Measurements from ENCODE around the gene RNU5D-1.

RNU5D-1 gene

DNA sequence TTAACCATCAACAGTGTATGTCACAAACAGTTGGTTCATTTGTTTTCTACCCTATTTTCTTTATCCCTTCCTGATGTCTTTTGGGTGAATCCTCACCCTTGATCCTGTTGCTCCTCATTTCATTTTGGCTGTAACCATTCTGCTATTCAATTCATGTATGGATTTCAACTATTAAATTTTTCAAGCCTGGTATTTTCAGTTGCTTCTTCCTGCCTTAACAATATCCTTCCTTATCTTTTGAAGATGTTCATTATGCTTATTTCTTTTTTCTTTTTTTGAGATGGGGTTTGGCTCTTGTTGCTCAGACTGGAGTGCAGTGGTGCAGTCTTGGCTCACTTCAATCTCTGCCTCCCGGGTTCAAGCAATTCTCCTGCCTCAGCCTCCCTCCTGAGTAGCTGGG is 2.8 kb upstream of the RNU5D-1 start:
- in situ Hi-C loops (cut with MboI; ENCODE audit: low sequenced_read_pairs), result no loop called here

DNA sequence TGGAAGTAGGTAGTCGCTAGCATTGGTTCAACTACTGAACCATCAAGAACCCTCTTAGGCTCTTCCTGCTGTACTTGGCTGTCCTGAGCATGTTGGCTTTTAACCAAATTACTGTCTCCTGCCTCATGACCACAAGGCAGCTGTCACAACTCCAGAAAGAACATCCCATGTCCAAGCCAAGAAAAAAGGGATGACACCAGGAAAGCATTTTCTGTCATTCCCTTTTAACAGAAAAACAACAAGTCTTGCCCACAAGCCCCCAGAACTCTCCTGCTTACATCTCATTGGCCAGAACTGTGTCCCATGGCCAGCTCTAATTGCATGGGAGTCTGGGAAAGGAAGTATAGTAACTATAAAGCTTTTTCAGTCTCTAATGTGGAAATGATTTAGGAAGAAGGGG is 2.4 kb upstream of the RNU5D-1 start:
- in situ Hi-C loops (cut with MboI; ENCODE audit: low sequenced_read_pairs), result no loop called here

DNA sequence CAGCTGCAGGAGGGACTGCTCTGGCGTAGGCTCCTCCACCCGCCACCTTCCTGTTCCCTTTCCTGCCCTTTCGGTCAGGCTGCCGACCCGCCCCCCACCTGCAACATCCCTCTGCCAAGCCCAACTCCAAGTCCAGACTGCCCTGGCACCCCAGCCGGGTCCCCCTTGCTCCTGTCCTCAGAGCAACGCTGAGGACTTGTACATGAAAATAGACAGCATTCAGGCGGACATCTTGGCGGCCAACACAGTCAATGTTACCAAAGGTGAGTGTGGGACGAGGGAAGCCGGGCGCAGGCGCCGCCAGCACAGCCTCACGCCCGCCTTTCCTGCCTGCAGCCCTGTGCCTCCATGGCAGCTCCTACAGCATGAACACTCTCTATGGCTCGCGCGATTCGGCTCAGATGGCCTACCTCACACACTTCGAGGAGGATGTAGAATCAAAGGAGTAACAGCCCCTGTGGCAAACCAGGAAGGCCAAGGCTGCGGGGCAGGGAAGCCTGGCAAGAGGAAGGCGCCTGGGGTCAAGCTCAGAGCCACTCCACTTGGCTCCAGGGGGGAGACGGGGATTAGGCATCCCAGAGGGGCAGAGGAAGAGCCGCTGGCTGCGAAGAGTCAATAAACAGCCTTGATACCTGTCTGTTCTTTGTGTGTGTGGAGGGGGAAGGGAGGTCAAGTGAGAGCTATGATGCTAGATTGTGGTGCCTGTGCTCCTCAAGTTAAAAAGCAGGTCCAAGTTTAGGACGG is 5.8 kb downstream of the RNU5D-1 start:
- in situ Hi-C loops (cut with MboI; ENCODE audit: low sequenced_read_pairs), result no loop called here

GRCh38 chr1:44724296-44724954 is 6.5 kb downstream of the RNU5D-1 start:
- in situ Hi-C loops (cut with MboI; ENCODE audit: low sequenced_read_pairs), result no loop called here

DNA sequence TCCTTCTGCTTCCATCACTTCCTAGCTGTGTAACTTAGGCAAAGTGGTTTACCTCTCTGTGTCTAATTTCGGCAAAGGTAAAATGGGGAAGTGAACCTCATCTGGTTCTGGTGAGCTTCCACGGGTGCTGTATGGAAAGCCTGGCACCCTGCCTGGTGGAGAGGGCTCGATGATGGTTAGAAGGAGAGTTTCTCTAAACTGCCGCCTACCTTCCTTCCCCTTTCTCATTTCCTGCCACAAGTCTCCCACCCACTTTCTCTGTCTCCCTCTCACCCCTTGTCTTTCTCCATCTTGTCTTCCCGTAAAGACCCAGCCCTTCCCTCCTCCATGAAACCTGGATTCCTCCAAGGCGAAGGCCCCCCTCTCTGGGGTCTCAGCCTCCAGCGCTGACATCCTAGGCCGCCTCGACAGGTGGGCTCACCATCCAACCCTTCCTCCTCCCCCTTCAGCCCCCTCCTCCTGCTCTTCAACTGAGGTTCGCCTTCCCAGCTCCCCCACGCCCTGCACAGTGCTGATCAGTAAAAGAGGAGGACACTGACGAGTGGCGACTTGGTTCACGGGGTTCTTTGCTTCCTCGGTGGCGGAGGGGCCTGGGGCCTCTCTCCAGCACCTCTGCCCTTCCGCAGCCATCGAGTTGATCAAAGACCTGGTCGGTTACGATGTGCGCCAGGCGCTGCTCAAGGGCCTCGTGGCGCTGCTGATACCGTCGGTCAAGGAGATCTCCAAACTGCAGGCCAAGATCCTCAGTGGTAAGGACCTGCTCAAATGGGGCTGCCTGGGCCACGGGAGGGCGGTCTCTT is 7.3 kb downstream of the RNU5D-1 start:
- in situ Hi-C loops (cut with MboI; ENCODE audit: low sequenced_read_pairs), result no loop called here

GRCh38 chr1:44723064-44723463 is 7.9 kb downstream of the RNU5D-1 start:
- in situ Hi-C loops (cut with MboI; ENCODE audit: low sequenced_read_pairs), result no loop called here

DNA sequence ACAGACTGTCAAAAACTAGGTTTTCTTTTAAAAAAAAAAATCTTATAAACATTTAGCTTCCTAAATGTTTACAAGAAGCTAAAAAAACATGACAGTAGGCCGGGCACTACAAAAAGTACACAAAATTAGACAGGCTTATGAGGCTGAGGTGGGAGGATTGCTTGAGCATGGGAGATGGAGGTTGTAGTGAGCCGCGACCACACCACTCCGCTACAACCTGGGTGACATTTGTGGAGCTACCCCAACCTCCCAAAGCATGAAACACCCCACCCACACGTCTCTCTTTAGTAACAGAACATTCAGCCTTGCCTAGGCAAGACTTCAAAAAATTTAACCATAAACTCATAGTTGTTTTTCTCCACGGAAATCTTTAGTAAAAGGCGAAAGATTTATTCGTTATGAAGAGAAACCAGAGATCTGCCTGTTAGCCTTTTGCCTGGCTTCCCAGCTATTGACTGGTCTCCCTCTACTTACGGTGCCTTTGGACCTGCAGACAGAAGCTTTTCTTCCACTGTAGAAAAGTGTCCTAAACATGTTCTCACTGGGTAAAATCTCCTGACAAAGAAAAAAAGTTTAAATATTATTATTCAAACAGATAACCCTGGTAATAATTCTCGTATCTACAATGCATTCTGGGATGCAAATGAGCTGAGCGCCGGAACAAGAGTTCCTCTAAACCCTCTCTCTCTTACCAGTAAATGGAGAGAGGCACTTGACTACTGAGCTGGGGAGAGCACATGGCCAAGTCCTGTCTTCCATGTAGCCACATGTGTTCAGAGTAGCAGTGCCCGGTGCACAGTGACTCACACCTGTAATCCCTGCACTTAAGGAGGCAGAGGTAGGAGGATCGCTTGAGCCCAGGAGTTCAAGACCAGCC is 9.2 kb downstream of the RNU5D-1 start:
- in situ Hi-C loops (cut with MboI; ENCODE audit: low sequenced_read_pairs), result no loop called here

- in situ Hi-C loops (cut with MboI; ENCODE audit: low sequenced_read_pairs), result no loop called here
These were observed 10.7 kb downstream of the RNU5D-1 start for GRCh38 chr1:44720281-44720680.

GRCh38 chr1:44719318-44719717 is 11.7 kb downstream of the RNU5D-1 start:
- in situ Hi-C loops (cut with MboI; ENCODE audit: low sequenced_read_pairs), result no loop called here

DNA sequence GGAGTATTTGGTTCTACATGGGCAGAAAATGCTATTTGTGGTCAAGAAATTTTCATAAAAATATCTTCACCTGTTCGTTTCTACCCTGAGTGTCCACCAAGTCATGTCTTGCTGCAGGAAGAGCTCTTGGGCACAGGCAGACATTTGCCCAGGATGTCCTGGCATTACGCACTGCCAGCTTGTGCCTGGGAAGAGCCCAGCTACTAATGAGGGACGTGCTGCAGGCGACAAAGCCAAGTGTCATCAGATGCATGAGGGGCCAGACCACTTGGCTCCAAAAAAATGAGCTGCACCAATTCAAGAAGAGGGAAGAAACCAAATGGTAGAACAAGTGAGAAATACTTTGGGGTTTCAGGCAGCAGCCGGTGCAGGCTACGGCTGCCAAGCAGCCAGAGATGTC is 12.9 kb downstream of the RNU5D-1 start:
- in situ Hi-C loops (cut with MboI; ENCODE audit: low sequenced_read_pairs), result no loop called here

DNA sequence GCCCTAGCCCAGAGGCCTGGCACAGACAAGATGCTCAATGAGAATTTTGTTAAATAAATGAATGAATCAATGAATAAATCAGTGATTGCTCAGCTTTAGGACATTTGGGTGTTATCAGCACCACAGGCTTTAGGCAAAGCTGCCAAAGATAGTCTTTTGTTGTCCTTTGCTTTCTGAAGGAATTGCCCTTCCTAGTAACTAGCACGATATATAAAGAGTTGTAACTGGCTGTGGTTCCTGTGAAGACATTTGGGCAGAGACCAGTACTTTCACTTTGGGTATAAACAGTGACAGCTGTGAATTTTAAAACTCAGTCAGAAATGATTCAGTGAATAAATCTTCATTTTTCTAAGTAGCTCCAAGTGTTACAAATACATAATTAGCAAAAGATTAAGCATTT is 13.3 kb downstream of the RNU5D-1 start:
- in situ Hi-C loops (cut with MboI; ENCODE audit: low sequenced_read_pairs), result no loop called here

GRCh38 chr1:44717156-44717555 is 13.8 kb downstream of the RNU5D-1 start:
- in situ Hi-C loops (cut with MboI; ENCODE audit: low sequenced_read_pairs), result no loop called here

DNA sequence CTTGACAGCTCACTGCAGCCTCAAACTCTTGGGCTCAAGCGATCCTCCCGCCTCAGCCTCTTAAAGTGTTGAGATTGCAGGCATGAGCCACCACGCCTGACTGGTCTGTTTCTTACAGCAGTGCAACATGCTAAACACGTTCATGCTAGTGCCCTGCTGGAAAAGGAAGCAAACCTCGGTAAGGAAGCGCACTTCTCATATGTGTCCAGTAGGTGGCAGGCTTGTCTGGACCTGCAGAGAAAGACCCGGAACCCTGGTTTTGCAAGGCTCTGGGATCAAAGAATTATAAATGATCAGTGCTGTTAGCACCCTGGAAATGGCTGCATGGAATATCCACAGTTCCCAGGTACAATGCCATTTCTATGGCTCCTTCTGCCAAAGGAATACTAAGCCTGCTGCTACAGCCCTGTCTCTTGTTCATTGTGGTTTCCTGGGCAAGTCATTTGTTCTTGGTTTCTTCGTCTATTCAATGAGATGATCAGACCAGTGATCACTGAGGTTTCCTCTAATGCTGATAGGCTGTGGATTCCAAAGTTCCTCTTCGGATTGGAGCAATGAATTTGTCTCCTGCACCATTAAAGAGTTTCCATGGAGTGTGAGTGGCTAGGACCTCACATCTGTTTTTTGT is 15.9 kb downstream of the RNU5D-1 start:
- in situ Hi-C loops (cut with MboI; ENCODE audit: low sequenced_read_pairs), result no loop called here

- in situ Hi-C loops (cut with MboI; ENCODE audit: low sequenced_read_pairs), result no loop called here
These were observed 16.4 kb downstream of the RNU5D-1 start for GRCh38 chr1:44714532-44714931.

DNA sequence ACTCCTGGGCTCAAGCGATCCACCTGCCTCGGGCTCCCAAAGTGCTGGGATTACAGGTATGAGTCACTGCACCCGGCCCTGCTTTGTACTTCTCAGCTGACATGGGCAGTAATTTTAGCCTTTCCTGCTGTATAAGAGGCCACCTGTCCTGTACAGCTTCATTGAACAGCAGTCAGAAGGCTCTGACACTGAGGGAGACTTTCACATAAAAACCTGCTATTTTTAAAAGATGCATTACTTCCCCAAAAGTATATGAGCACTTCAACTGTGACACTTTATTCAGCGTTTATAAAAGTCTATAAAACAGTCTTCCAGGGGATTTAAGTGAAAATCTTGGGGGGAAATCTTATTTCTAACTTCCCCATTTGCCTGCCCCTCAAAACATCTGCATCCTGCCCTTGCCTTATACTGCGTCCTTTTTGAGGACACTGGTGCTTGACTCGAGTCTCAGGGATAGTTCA is 17.6 kb downstream of the RNU5D-1 start:
- in situ Hi-C loops (cut with MboI; ENCODE audit: low sequenced_read_pairs), result no loop called here

- in situ Hi-C loops (cut with MboI; ENCODE audit: low sequenced_read_pairs), result no loop called here
These were observed 22.8 kb downstream of the RNU5D-1 start for GRCh38 chr1:44707959-44708831.

- in situ Hi-C loops (cut with MboI; ENCODE audit: low sequenced_read_pairs), result no loop called here
These were observed 23.7 kb downstream of the RNU5D-1 start for GRCh38 chr1:44707112-44707881.

GRCh38 chr1:44705938-44706337 is 25.0 kb downstream of the RNU5D-1 start:
- in situ Hi-C loops (cut with MboI; ENCODE audit: low sequenced_read_pairs), result no loop called here

- in situ Hi-C loops (cut with MboI; ENCODE audit: low sequenced_read_pairs), result no loop called here
These were observed 25.5 kb downstream of the RNU5D-1 start for GRCh38 chr1:44705470-44705869.

Data from hTERT RPE-1 (cell line).